Naive thymus-derived CD4-positive, alpha-beta T cell (primary cell): Measurements from ENCODE around the gene PLEKHA8. TPM values are rescaled to one million over a fixed set of nuclear protein-coding genes. Genes with fewer than 3 reads are reported as not detected.
A peak's percentile ranks its signal among the peaks of the same experiment; 100 is the strongest.

Source experiments
- ATAC-seq: fragments of 150-1000 bp; cut with Tn5 transposase; 2 replicates; pipeline ENCODE4 v1.10.0; 2021; ENCODE audit warnings: mild to moderate bottlenecking, moderate library complexity
- CTCF ChIA-PET: fragments of 350-600 bp; sonication (Branson Sonifier 250); formaldehyde crosslinking; loops from one replicate; lab custom pipeline; 2021; ENCODE audit warnings: antibody characterized with exemption; lab: Charles Lee
- POLR2A ChIA-PET: fragments of 350-600 bp; sonication (Branson Sonifier 250); formaldehyde crosslinking; loops from one replicate; lab custom pipeline; 2021; ENCODE audit warnings: antibody characterized with exemption, inconsistent platforms; lab: Charles Lee
- DNase-seq, 9 donors: peaks; one replicate each; pipeline versions ENCODE4 v3.0.0 to v3.0.0-alpha.2; 2020 to 2022; ENCODE audit warnings: mixed read lengths in 1 of 9
- H3K27ac ChIP-seq: one replicate; pipeline ENCODE4 v1.7.0; 2013; ENCODE audit warnings: mild to moderate bottlenecking, low read depth, low read length, moderate library complexity
- H3K27me3 ChIP-seq, 2 donors: one replicate each; pipeline ENCODE4 v1.7.0; 2013; ENCODE audit warnings: low read length in 2 of 2, mild to moderate bottlenecking in 2 of 2, moderate library complexity in 2 of 2; ENCODE audit not compliant: control insufficient read depth in 2 of 2, insufficient read depth in 2 of 2
- H3K36me3 ChIP-seq, 3 experiments: 1 replicate in 2 of 3; 2 replicates in 1 of 3; pipeline ENCODE4 v1.7.0; 2013; ENCODE audit warnings: low read length in 3 of 3, mild to moderate bottlenecking in 3 of 3, moderate library complexity in 1 of 3; ENCODE audit not compliant: insufficient read depth in 3 of 3, control insufficient read depth in 2 of 3
- H3K4me1 ChIP-seq, 2 donors: one replicate each; pipeline ENCODE4 v1.7.0; 2013; ENCODE audit warnings: low read length in 2 of 2, mild to moderate bottlenecking in 2 of 2, moderate library complexity in 1 of 2; ENCODE audit not compliant: control insufficient read depth in 2 of 2, insufficient read depth in 2 of 2
- H3K4me3 ChIP-seq: 2 replicates; pipeline ENCODE4 v1.7.0; 2013; ENCODE audit warnings: mild to moderate bottlenecking, low read length
- H3K9me3 ChIP-seq, 3 experiments: 1 replicate in 2 of 3; 2 replicates in 1 of 3; pipeline ENCODE4 v1.7.0; 2013; ENCODE audit warnings: low read length in 3 of 3; ENCODE audit not compliant: control insufficient read depth in 2 of 3
- H3K27ac Mint-ChIP-seq, 9 donors: one replicate each; pipeline ENCODE4 v1.8.0; 2020 to 2022; ENCODE audit warnings: mixed read lengths in 9 of 9, mild to moderate bottlenecking in 8 of 9, moderate library complexity in 5 of 9, inconsistent platforms in 2 of 9
- H3K27me3 Mint-ChIP-seq, 5 donors: one replicate each; pipeline ENCODE4 v1.8.0; 2021 to 2022; ENCODE audit warnings: mixed read lengths in 5 of 5, mild to moderate bottlenecking in 1 of 5
- H3K36me3 Mint-ChIP-seq, 5 donors: one replicate each; pipeline ENCODE4 v1.8.0; 2020 to 2022; ENCODE audit warnings: mixed read lengths in 5 of 5, mild to moderate bottlenecking in 3 of 5, inconsistent platforms in 1 of 5
- H3K4me1 Mint-ChIP-seq, 7 donors: one replicate each; pipeline ENCODE4 v1.8.0; 2020 to 2022; ENCODE audit warnings: mixed read lengths in 7 of 7, mild to moderate bottlenecking in 3 of 7, inconsistent platforms in 1 of 7
- H3K4me3 Mint-ChIP-seq, 10 donors: one replicate each; pipeline ENCODE4 v1.8.0; 2020 to 2022; ENCODE audit warnings: mild to moderate bottlenecking in 10 of 10, mixed read lengths in 10 of 10, moderate library complexity in 6 of 10, inconsistent platforms in 2 of 10
- H3K9me3 Mint-ChIP-seq, 11 donors: one replicate each; pipeline ENCODE4 v1.8.0; 2020 to 2022; ENCODE audit warnings: mixed read lengths in 11 of 11, mild to moderate bottlenecking in 4 of 11, inconsistent platforms in 1 of 11, moderate library complexity in 1 of 11
- intact Hi-C, 2 donors: fragments of 100-400 bp; cut with micrococcal nuclease; formaldehyde crosslinking; loops; one replicate each; pipeline ENCODE4 v1.15.1; 2023
- polyA plus RNA-seq, 2 donors: library from polyadenylated mRNA; unstranded; fragments of 300-500 nt; fragmentation: Illumina TruSeq; gene quantifications; one replicate each; pipeline ENCODE4 v1.2.3, GENCODE V29; 2021
- total RNA-seq, 6 experiments: library from RNA in 5 of 6; stranded (reverse) in 5 of 6; gene quantifications; 1 replicate in 5 of 6; 2 replicates in 1 of 6; pipeline ENCODE4 v1.2.3 and lab custom pipeline; 2021 to 2026

PLEKHA8 gene
- total and polyA plus RNA-seq, 7 experiments from 2014 or later = 3.3 to 14.1 (median 8.4) TPM

- ChIA-PET POLR2A (no interaction called here), CTCF (no interaction called here)
- Histone ChIP-seq H3K27me3 (no peaks in the 10 kb centered on the region), H3K36me3 (no peaks in the 10 kb centered on the region), H3K4me1 (peaks cover 0 to 4% of the 10 kb centered on the region in 2 donors), H3K27ac (no peak overlapping the region), H3K9me3 (peaks cover 0 to 8% (median 0%) of the 10 kb centered on the region in 3 experiments), H3K4me3 (no peak overlapping the region)
- H3K4me3 Mint-ChIP-seq = no peak overlapping the region
- H3K27me3 Mint-ChIP-seq = no peaks in the 10 kb centered on the region
- ATAC-seq (no peak), DNase-seq (no peak)
- H3K4me1 Mint-ChIP-seq = peaks cover 4 to 9% (median 7%) of the 10 kb centered on the region in 7 donors
- peaks cover 0 to 14% (median 9%) of the 10 kb centered on the region in 5 donors for H3K36me3 Mint-ChIP-seq
- no peak overlapping the region for H3K27ac Mint-ChIP-seq
- intact Hi-C loops = no loop called here
- H3K9me3 Mint-ChIP-seq = peaks cover 3 to 21% (median 13%) of the 10 kb centered on the region in 11 donors
Measured at GRCh38 chr7:30112103-30112713, 84.0 kb downstream of the PLEKHA8 start.

- Histone ChIP-seq H3K36me3 (no peaks in the 10 kb centered on the region), H3K27ac (no peak overlapping the region), H3K4me3 (no peak overlapping the region), H3K27me3 (no peaks in the 10 kb centered on the region), H3K4me1 (peaks cover 0 to 4% of the 10 kb centered on the region in 2 donors), H3K9me3 (peaks cover 0 to 8% (median 0%) of the 10 kb centered on the region in 3 experiments)
- POLR2A ChIA-PET = no interaction called here
- CTCF ChIA-PET = no interaction called here
- H3K4me1 Mint-ChIP-seq = peaks cover 4 to 9% (median 7%) of the 10 kb centered on the region in 7 donors
- ATAC-seq = no peak
- H3K36me3 Mint-ChIP-seq = peaks cover 0 to 14% (median 9%) of the 10 kb centered on the region in 5 donors
- H3K4me3 Mint-ChIP-seq = no peak overlapping the region
- H3K27me3 Mint-ChIP-seq = no peaks in the 10 kb centered on the region
- DNase-seq = no peak
- intact Hi-C loops = no loop called here
- H3K9me3 Mint-ChIP-seq = peaks cover 3 to 21% (median 13%) of the 10 kb centered on the region in 11 donors
- H3K27ac Mint-ChIP-seq = no peak overlapping the region
Measured at GRCh38 chr7:30113144-30113543, 84.9 kb downstream of the PLEKHA8 start.

GRCh38 chr7:30114536-30115238, 86.5 kb downstream of the PLEKHA8 start:
- Mint-ChIP-seq H3K9me3 (peaks cover 3 to 21% (median 13%) of the 10 kb centered on the region in 11 donors), H3K4me3 (no peak overlapping the region), H3K4me1 (peaks cover 4 to 9% (median 7%) of the 10 kb centered on the region in 7 donors), H3K27ac (peak overlapping the region in 1 of 9 donors; percentile 58), H3K27me3 (no peaks in the 10 kb centered on the region), H3K36me3 (peaks cover 0 to 14% (median 9%) of the 10 kb centered on the region in 5 donors)
- ChIA-PET POLR2A (no interaction called here), CTCF (no interaction called here)
- Histone ChIP-seq H3K27ac (no peak overlapping the region), H3K27me3 (no peaks in the 10 kb centered on the region), H3K4me1 (peaks cover 0 to 4% of the 10 kb centered on the region in 2 donors), H3K36me3 (no peaks in the 10 kb centered on the region), H3K9me3 (peaks cover 0 to 8% (median 0%) of the 10 kb centered on the region in 3 experiments), H3K4me3 (no peak overlapping the region)
- intact Hi-C loops = no loop called here
- ATAC-seq (no peak), DNase-seq (no peak)

GRCh38 chr7:30115709-30116297, 87.6 kb downstream of the PLEKHA8 start:
- Mint-ChIP-seq H3K4me3 (no peak overlapping the region), H3K27me3 (no peaks in the 10 kb centered on the region), H3K9me3 (peaks cover 3 to 21% (median 13%) of the 10 kb centered on the region in 11 donors), H3K4me1 (peaks cover 4 to 9% (median 7%) of the 10 kb centered on the region in 7 donors), H3K27ac (no peak overlapping the region), H3K36me3 (peaks cover 0 to 14% (median 9%) of the 10 kb centered on the region in 5 donors)
- H3K36me3 ChIP-seq = no peaks in the 10 kb centered on the region
- ChIA-PET POLR2A (no interaction called here), CTCF (no interaction called here)
- peaks cover 0 to 4% of the 10 kb centered on the region in 2 donors for H3K4me1 ChIP-seq
- DNase-seq = no peak
- no peak overlapping the region for H3K27ac ChIP-seq
- peaks cover 0 to 8% (median 0%) of the 10 kb centered on the region in 3 experiments for H3K9me3 ChIP-seq
- no peaks in the 10 kb centered on the region for H3K27me3 ChIP-seq
- intact Hi-C loops = no loop called here
- ATAC-seq = no peak
- no peak overlapping the region for H3K4me3 ChIP-seq

GRCh38 chr7:30116771-30117170, 88.6 kb downstream of the PLEKHA8 start:
- no peaks in the 10 kb centered on the region for H3K27me3 Mint-ChIP-seq
- no peak overlapping the region for H3K4me3 ChIP-seq
- H3K27me3 ChIP-seq = no peaks in the 10 kb centered on the region
- no peak overlapping the region for H3K27ac Mint-ChIP-seq
- ATAC-seq (no peak), DNase-seq (no peak)
- peaks cover 4 to 9% (median 7%) of the 10 kb centered on the region in 7 donors for H3K4me1 Mint-ChIP-seq
- H3K27ac ChIP-seq = no peak overlapping the region
- H3K4me3 Mint-ChIP-seq = no peak overlapping the region
- peaks cover 3 to 21% (median 12%) of the 10 kb centered on the region in 11 donors for H3K9me3 Mint-ChIP-seq
- POLR2A ChIA-PET = no interaction called here
- H3K4me1 ChIP-seq = peaks cover 0 to 4% of the 10 kb centered on the region in 2 donors
- intact Hi-C loops = no loop called here
- peaks cover 0 to 14% (median 9%) of the 10 kb centered on the region in 5 donors for H3K36me3 Mint-ChIP-seq
- H3K9me3 ChIP-seq = peaks cover 0 to 8% (median 0%) of the 10 kb centered on the region in 3 experiments
- CTCF ChIA-PET = interaction anchor here (0.7 kb wide), 1 partner anchor 238 kb away, joined by 3 read pairs; no protein-coding TSS in a partner anchor
- no peaks in the 10 kb centered on the region for H3K36me3 ChIP-seq

GRCh38 chr7:30117896-30118295, 89.7 kb downstream of the PLEKHA8 start:
- H3K27ac ChIP-seq = no peak overlapping the region
- Mint-ChIP-seq H3K9me3 (peaks cover 0 to 12% (median 7%) of the 10 kb centered on the region in 11 donors), H3K4me3 (no peak overlapping the region), H3K4me1 (peaks cover 4 to 9% (median 7%) of the 10 kb centered on the region in 7 donors), H3K27me3 (no peaks in the 10 kb centered on the region), H3K36me3 (peaks cover 0 to 11% (median 7%) of the 10 kb centered on the region in 5 donors), H3K27ac (no peak overlapping the region)
- POLR2A ChIA-PET = no interaction called here
- no peak overlapping the region for H3K4me3 ChIP-seq
- CTCF ChIA-PET = no interaction called here
- H3K27me3 ChIP-seq = no peaks in the 10 kb centered on the region
- ATAC-seq (no peak), DNase-seq (no peak)
- intact Hi-C loops = no loop called here
- peaks cover 0 to 4% of the 10 kb centered on the region in 2 donors for H3K4me1 ChIP-seq
- peaks cover 0 to 6% (median 0%) of the 10 kb centered on the region in 3 experiments for H3K9me3 ChIP-seq
- no peaks in the 10 kb centered on the region for H3K36me3 ChIP-seq
